Activated naive CD8-positive, alpha-beta T cell treated with anti-CD3 and anti-CD28 coated beads, Interleukin-2, amount 10 ng/mL, durations not matched to agents 7 days and 5 days (primary cell): ENCODE results near the gene DNAJC19. TPM values are rescaled to one million over a fixed set of nuclear protein-coding genes. Genes with fewer than 3 reads are reported as not detected.

Experiments
- ATAC-seq: fragments of 150-1000 bp; cut with Tn5 transposase; one replicate; pipeline ENCODE4 v1.10.0; 2021; ENCODE audit warnings: low read depth, moderate library complexity
- POLR2A ChIA-PET: fragments of 350-600 bp; sonication (Branson Sonifier 250); formaldehyde crosslinking; loops from one replicate; lab custom pipeline; 2021; ENCODE audit warnings: antibody characterized with exemption; lab: Charles Lee
- DNase-seq: peaks from one replicate; pipeline ENCODE4 v3.0.0; 2021
- H3K27ac Mint-ChIP-seq: one replicate; pipeline ENCODE4 v1.8.0; 2022; ENCODE audit warnings: mild to moderate bottlenecking, mixed read lengths
- H3K27me3 Mint-ChIP-seq: one replicate; pipeline ENCODE4 v1.8.0; 2022; ENCODE audit warnings: mild to moderate bottlenecking, moderate library complexity, mixed read lengths
- H3K36me3 Mint-ChIP-seq: one replicate; pipeline ENCODE4 v1.8.0; 2021; ENCODE audit warnings: mild to moderate bottlenecking, mixed read lengths
- H3K4me1 Mint-ChIP-seq: one replicate; pipeline ENCODE4 v1.8.0; 2021; ENCODE audit warnings: mixed read lengths
- H3K4me3 Mint-ChIP-seq: one replicate; pipeline ENCODE4 v1.8.0; 2022; ENCODE audit warnings: mild to moderate bottlenecking, moderate library complexity, mixed read lengths
- H3K9me3 Mint-ChIP-seq: one replicate; pipeline ENCODE4 v1.8.0; 2021; ENCODE audit warnings: mixed read lengths
- total RNA-seq, 2 experiments: library from RNA; stranded (reverse); gene quantifications; one replicate each; pipeline ENCODE4 v1.2.3, GENCODE V29; 2021

Gene DNAJC19
- total RNA-seq, 2 experiments from 2014 or later = 51.7 to 63.7 TPM

DNA sequence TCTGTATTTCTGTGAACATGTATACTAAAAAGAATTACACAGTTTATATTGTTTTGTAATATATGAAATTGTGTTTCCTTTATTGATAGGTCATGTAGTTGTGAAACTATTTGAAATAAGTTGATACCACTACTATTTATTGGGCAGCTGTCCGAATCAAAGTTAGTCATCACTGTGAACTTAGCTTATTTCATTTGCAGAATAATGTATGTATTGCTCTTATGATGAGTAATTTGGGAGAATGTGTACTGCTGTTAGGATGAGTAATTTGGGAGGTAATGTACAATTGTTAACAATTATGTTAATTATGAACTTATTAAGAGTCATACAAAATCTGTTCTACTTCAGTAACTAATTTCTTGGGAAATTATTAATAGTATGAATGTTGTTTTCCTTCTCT, 54.9 kb downstream of the DNAJC19 start:
- Mint-ChIP-seq H3K4me3 (no peak overlapping the region), H3K36me3 (peaks cover 24% of the 10 kb centered on the region), H3K27me3 (no peaks in the 10 kb centered on the region), H3K9me3 (no peaks in the 10 kb centered on the region), H3K27ac (no peak overlapping the region), H3K4me1 (peaks cover 12% of the 10 kb centered on the region)
- no peak for DNase-seq
- POLR2A ChIA-PET = no interaction called here
- no peak for ATAC-seq

Other genes starting within 250 kb of the DNAJC19 start
- 100 to 1,000 TPM; 140 TPM for gene FXR1, start 77.1 kb downstream of the DNAJC19 start, total RNA-seq